Activated T-helper 17 cell treated with anti-CD3 and anti-CD28 coated beads, Interleukin-2, amount 50 U/mL, for 72 hours (primary cell): ENCODE results near the gene BCOR. TPM values are rescaled to one million over a fixed set of nuclear protein-coding genes. Genes with fewer than 3 reads are reported as not detected.
A peak's percentile ranks its signal among the peaks of the same experiment; 100 is the strongest.

Source experiments
- ATAC-seq: fragments of 150-1000 bp; cut with Tn5 transposase; replicated peaks from 2 replicates; pipeline ENCODE4 v1.10.0; 2021; ENCODE audit warnings: mild to moderate bottlenecking, moderate library complexity
- H3K27ac Mint-ChIP-seq: one replicate; pipeline ENCODE4 v1.8.0; 2022; ENCODE audit warnings: mixed read lengths
- H3K27me3 Mint-ChIP-seq: one replicate; pipeline ENCODE4 v1.8.0; 2022; ENCODE audit warnings: mixed read lengths
- H3K36me3 Mint-ChIP-seq: one replicate; pipeline ENCODE4 v1.8.0; 2022; ENCODE audit warnings: low read depth, mild to moderate bottlenecking, mixed read lengths
- H3K4me1 Mint-ChIP-seq: one replicate; pipeline ENCODE4 v1.8.0; 2022; ENCODE audit warnings: mixed read lengths
- H3K4me3 Mint-ChIP-seq: one replicate; pipeline ENCODE4 v1.8.0; 2022; ENCODE audit warnings: mild to moderate bottlenecking, mixed read lengths
- H3K9me3 Mint-ChIP-seq: one replicate; pipeline ENCODE4 v1.8.0; 2022; ENCODE audit warnings: mixed read lengths
- total RNA-seq, 2 donors: library from RNA; stranded (reverse); gene quantifications; one replicate each; pipeline ENCODE4 v1.2.3, GENCODE V29; 2022

BCOR gene
- total RNA-seq, 2 donors from 2014 or later, result 38.9 to 63.2 TPM

GRCh38 chrX:40010550-40011321, 87.0 kb downstream of the BCOR start:
- H3K36me3 Mint-ChIP-seq, result no peaks in the 10 kb centered on the region
- H3K27ac Mint-ChIP-seq, result no peak overlapping the region
- no peaks in the 10 kb centered on the region for H3K4me1 Mint-ChIP-seq
- H3K27me3 Mint-ChIP-seq, result peaks cover 27% of the 10 kb centered on the region
- no peak for ATAC-seq
- peak overlapping the region; percentile 17 for H3K4me3 Mint-ChIP-seq
- H3K9me3 Mint-ChIP-seq, result no peaks in the 10 kb centered on the region

- peaks cover 31% of the 10 kb centered on the region for H3K27me3 Mint-ChIP-seq
- no peaks in the 10 kb centered on the region for H3K4me1 Mint-ChIP-seq
- H3K36me3 Mint-ChIP-seq, result no peaks in the 10 kb centered on the region
- no peak overlapping the region for H3K27ac Mint-ChIP-seq
- no peak for ATAC-seq
- H3K4me3 Mint-ChIP-seq, result peak overlapping the region; percentile 47
- H3K9me3 Mint-ChIP-seq, result no peaks in the 10 kb centered on the region
Measured at GRCh38 chrX:40009890-40010289, 87.9 kb downstream of the BCOR start.

- H3K27me3 Mint-ChIP-seq, result peaks cover 31% of the 10 kb centered on the region
- no peaks in the 10 kb centered on the region for H3K4me1 Mint-ChIP-seq
- peak overlapping the region; percentile 59 for H3K4me3 Mint-ChIP-seq
- H3K27ac Mint-ChIP-seq, result no peak overlapping the region
- ATAC-seq, result no peak
- H3K36me3 Mint-ChIP-seq, result no peaks in the 10 kb centered on the region
- H3K9me3 Mint-ChIP-seq, result no peaks in the 10 kb centered on the region
Measured at GRCh38 chrX:40009462-40009851, 88.3 kb downstream of the BCOR start.

- peak overlapping the region; percentile 59 for H3K4me3 Mint-ChIP-seq
- no peak overlapping the region for H3K27ac Mint-ChIP-seq
- H3K9me3 Mint-ChIP-seq, result no peaks in the 10 kb centered on the region
- H3K27me3 Mint-ChIP-seq, result peaks cover 37% of the 10 kb centered on the region
- ATAC-seq, result no peak
- H3K36me3 Mint-ChIP-seq, result no peaks in the 10 kb centered on the region
- H3K4me1 Mint-ChIP-seq, result no peaks in the 10 kb centered on the region
Measured at GRCh38 chrX:40008791-40009461, 88.8 kb downstream of the BCOR start.

- Mint-ChIP-seq H3K9me3 (no peaks in the 10 kb centered on the region), H3K27me3 (peaks cover 37% of the 10 kb centered on the region), H3K4me1 (no peaks in the 10 kb centered on the region), H3K36me3 (no peaks in the 10 kb centered on the region), H3K27ac (no peak overlapping the region), H3K4me3 (peak overlapping the region; percentile 59)
- no peak for ATAC-seq
Measured at GRCh38 chrX:40007756-40008705, 89.7 kb downstream of the BCOR start.

GRCh38 chrX:40007131-40007755, 90.5 kb downstream of the BCOR start:
- H3K9me3 Mint-ChIP-seq, result no peaks in the 10 kb centered on the region
- no peak for ATAC-seq
- H3K4me3 Mint-ChIP-seq, result peak overlapping the region; percentile 32
- peaks cover 37% of the 10 kb centered on the region for H3K27me3 Mint-ChIP-seq
- H3K36me3 Mint-ChIP-seq, result no peaks in the 10 kb centered on the region
- no peak overlapping the region for H3K27ac Mint-ChIP-seq
- H3K4me1 Mint-ChIP-seq, result no peaks in the 10 kb centered on the region

GRCh38 chrX:40006106-40007017, 91.4 kb downstream of the BCOR start:
- H3K36me3 Mint-ChIP-seq, result no peaks in the 10 kb centered on the region
- peak overlapping the region; percentile 32 for H3K4me3 Mint-ChIP-seq
- H3K27ac Mint-ChIP-seq, result no peak overlapping the region
- H3K9me3 Mint-ChIP-seq, result no peaks in the 10 kb centered on the region
- peak; percentile 65 for ATAC-seq
- H3K27me3 Mint-ChIP-seq, result peaks cover 33% of the 10 kb centered on the region
- no peaks in the 10 kb centered on the region for H3K4me1 Mint-ChIP-seq

GRCh38 chrX:40005292-40006011, 92.3 kb downstream of the BCOR start:
- Mint-ChIP-seq H3K9me3 (no peaks in the 10 kb centered on the region), H3K4me3 (peak overlapping the region; percentile 62), H3K36me3 (no peaks in the 10 kb centered on the region), H3K27ac (no peak overlapping the region), H3K4me1 (no peaks in the 10 kb centered on the region), H3K27me3 (peaks cover 28% of the 10 kb centered on the region)
- peak; percentile 7 for ATAC-seq

- H3K27ac Mint-ChIP-seq, result no peak overlapping the region
- H3K4me3 Mint-ChIP-seq, result peak overlapping the region; percentile 62
- no peaks in the 10 kb centered on the region for H3K9me3 Mint-ChIP-seq
- no peaks in the 10 kb centered on the region for H3K36me3 Mint-ChIP-seq
- ATAC-seq, result no peak
- H3K4me1 Mint-ChIP-seq, result no peaks in the 10 kb centered on the region
- H3K27me3 Mint-ChIP-seq, result peaks cover 26% of the 10 kb centered on the region
Measured at GRCh38 chrX:40004921-40005291, 92.9 kb downstream of the BCOR start.

GRCh38 chrX:40004246-40004535, 93.6 kb downstream of the BCOR start:
- no peaks in the 10 kb centered on the region for H3K36me3 Mint-ChIP-seq
- ATAC-seq, result no peak
- H3K27me3 Mint-ChIP-seq, result peaks cover 25% of the 10 kb centered on the region
- H3K4me1 Mint-ChIP-seq, result no peaks in the 10 kb centered on the region
- no peak overlapping the region for H3K27ac Mint-ChIP-seq
- H3K4me3 Mint-ChIP-seq, result no peak overlapping the region
- no peaks in the 10 kb centered on the region for H3K9me3 Mint-ChIP-seq

- H3K9me3 Mint-ChIP-seq, result no peaks in the 10 kb centered on the region
- H3K36me3 Mint-ChIP-seq, result no peaks in the 10 kb centered on the region
- H3K4me1 Mint-ChIP-seq, result no peaks in the 10 kb centered on the region
- peaks cover 25% of the 10 kb centered on the region for H3K27me3 Mint-ChIP-seq
- no peak for ATAC-seq
- no peak overlapping the region for H3K27ac Mint-ChIP-seq
- H3K4me3 Mint-ChIP-seq, result no peak overlapping the region
Measured at GRCh38 chrX:40003428-40004245, 94.1 kb downstream of the BCOR start.

- no peak for ATAC-seq
- no peak overlapping the region for H3K27ac Mint-ChIP-seq
- H3K36me3 Mint-ChIP-seq, result no peaks in the 10 kb centered on the region
- no peaks in the 10 kb centered on the region for H3K4me1 Mint-ChIP-seq
- H3K9me3 Mint-ChIP-seq, result no peaks in the 10 kb centered on the region
- peaks cover 25% of the 10 kb centered on the region for H3K27me3 Mint-ChIP-seq
- no peak overlapping the region for H3K4me3 Mint-ChIP-seq
Measured at GRCh38 chrX:40003071-40003427, 94.7 kb downstream of the BCOR start.
